SU-DHL-6 (cell line): ENCODE data around the gene SERINC5.

Experiments
- CTCF ChIP-seq: fragments of 200-600 bp; sonication (generic); IDR thresholded peaks from one replicate; pipeline ENCODE4 v1.5.1; 2017; ENCODE audit warnings: antibody characterized with exemption, mild to moderate bottlenecking, low read length, moderate library complexity; ENCODE audit not compliant: insufficient read depth, poor library complexity, severe bottlenecking
- EZH2phosphoT487 ChIP-seq: fragments of 200-600 bp; sonication (generic), shearing (Covaris generic); conservative IDR thresholded peaks from 2 replicates; pipeline ENCODE4 v1.6.1; 2018; ENCODE audit warnings: mild to moderate bottlenecking, antibody characterized with exemption, low read length, moderate library complexity, mixed read lengths

GRCh38 chr5:80223561-80223960 is 32.3 kb downstream of the SERINC5 start:
- no peak for TF ChIP-seq CTCF
- no peak for TF ChIP-seq EZH2phosphoT487
